H1 (cell line): ENCODE measurements around the gene NFIX. TPM values are rescaled to one million over a fixed set of nuclear protein-coding genes. Genes with fewer than 3 reads are reported as not detected.

Source experiments
- CTCF ChIA-PET: fragments of 300-600 bp; sonication (Branson Sonifier 250); formaldehyde crosslinking; loops from one replicate; lab custom pipeline; 2021; ENCODE audit not compliant: partially characterized antibody; lab: Charles Lee
- POLR2A ChIA-PET: fragments of 300-600 bp; sonication (Branson Sonifier 250); formaldehyde crosslinking; loops from one replicate; lab custom pipeline; 2021; ENCODE audit warnings: inconsistent platforms; ENCODE audit not compliant: partially characterized antibody; lab: Charles Lee
- DNase-seq, 2 experiments: peaks; one replicate each; pipeline versions ENCODE4 v3.0.0 to v3.0.0-alpha.2; 2010 to 2022; ENCODE audit warnings: low spot score in 2 of 2, low read depth in 1 of 2, mixed read lengths in 1 of 2
- FAIRE-seq: peaks from 2 replicates; lab custom pipeline; 2011; peaks lifted over from hg19 to GRCh38; lab: Jason Lieb, UNC
- H2AFZ ChIP-seq: 2 replicates; pipeline ENCODE4 v1.8.1; 2012; ENCODE audit warnings: low read length, inconsistent platforms
- H2AK5ac ChIP-seq: 2 replicates; pipeline ENCODE4 v1.6.1; 2013; ENCODE audit warnings: low read depth, low read length
- H2BK120ac ChIP-seq: replicated peaks from 2 replicates; pipeline ENCODE3; 2013; ENCODE audit warnings: low read depth, low read length, inconsistent platforms
- H2BK12ac ChIP-seq: 2 replicates; pipeline ENCODE4 v1.6.1; 2013; ENCODE audit warnings: low read depth, low read length
- H2BK15ac ChIP-seq: 2 replicates; pipeline ENCODE4 v1.6.1; 2013; ENCODE audit warnings: low read length
- H2BK20ac ChIP-seq: 2 replicates; pipeline ENCODE4 v1.6.1; 2013; ENCODE audit warnings: low read length
- H2BK5ac ChIP-seq: 2 replicates; pipeline ENCODE4 v1.6.1; 2013; ENCODE audit warnings: low read depth, low read length
- H3K14ac ChIP-seq: 2 replicates; pipeline ENCODE4 v1.6.1; 2013; ENCODE audit warnings: inconsistent platforms; ENCODE audit not compliant: insufficient read length
- H3K18ac ChIP-seq: 2 replicates; pipeline ENCODE4 v1.6.1; 2013; ENCODE audit warnings: low read length; ENCODE audit errors: extremely low read depth
- H3K23ac ChIP-seq: 2 replicates; pipeline ENCODE4 v1.6.1; 2013; ENCODE audit warnings: inconsistent platforms; ENCODE audit not compliant: insufficient read length
- H3K23me2 ChIP-seq: 2 replicates; pipeline ENCODE4 v1.6.1; 2013; ENCODE audit warnings: low read depth, low read length
- H3K27ac ChIP-seq: 2 replicates; pipeline ENCODE4 v1.6.1; 2011; ENCODE audit warnings: low read depth, low read length, inconsistent platforms
- H3K27me3 ChIP-seq, 4 experiments: replicated peaks in 1 of 4; 1 replicate in 1 of 4; 2 replicates in 3 of 4; pipeline versions ENCODE4 v1.6.1 to v1.8.1; 2011 to 2013; ENCODE audit warnings: low read length in 3 of 4, mild to moderate bottlenecking in 3 of 4, inconsistent platforms in 2 of 4, mixed read lengths in 2 of 4, moderate library complexity in 1 of 4; ENCODE audit not compliant: control insufficient read depth in 3 of 4, insufficient read depth in 3 of 4; ENCODE audit errors: extremely low read depth in 1 of 4
- H3K36me3 ChIP-seq, 4 experiments: 2 replicates each; pipeline versions ENCODE4 v1.6.1 to v1.8.1; 2011 to 2013; ENCODE audit warnings: mild to moderate bottlenecking in 4 of 4, low read length in 3 of 4, moderate library complexity in 2 of 4, control low read depth in 1 of 4, inconsistent platforms in 1 of 4; ENCODE audit not compliant: insufficient read depth in 4 of 4, control insufficient read depth in 2 of 4
- H3K4ac ChIP-seq: replicated peaks from 2 replicates; pipeline ENCODE3; 2013; ENCODE audit warnings: low read length, low read depth, mixed read lengths, inconsistent platforms; ENCODE audit not compliant: insufficient read length
- H3K4me1 ChIP-seq, 4 experiments: replicated peaks in 1 of 4; 1 replicate in 1 of 4; 2 replicates in 3 of 4; pipeline versions ENCODE4 v1.6.1 to v1.8.1; 2011 to 2013; ENCODE audit warnings: low read length in 3 of 4, inconsistent platforms in 2 of 4, mixed read lengths in 1 of 4; ENCODE audit not compliant: insufficient read depth in 4 of 4, control insufficient read depth in 3 of 4
- H3K4me2 ChIP-seq, 2 experiments: 2 replicates each; pipeline versions ENCODE4 v1.6.1 to v1.8.1; 2011 to 2013; ENCODE audit warnings: low read depth in 2 of 2, low read length in 2 of 2, control low read depth in 1 of 2, inconsistent platforms in 1 of 2, mild to moderate bottlenecking in 1 of 2; ENCODE audit not compliant: insufficient read depth in 1 of 2
- H3K4me3 ChIP-seq, 4 experiments: fragments of 200-600, 300-600 bp in 1 of 4; sonication (generic), shearing (Covaris generic), sonication (Bioruptor Twin) in 1 of 4; 2 replicates each; pipeline versions ENCODE4 v1.5.1 to v1.8.1; 2011 to 2016; ENCODE audit warnings: low read length in 4 of 4, low read depth in 3 of 4, control low read depth in 2 of 4, inconsistent platforms in 2 of 4, mild to moderate bottlenecking in 2 of 4, mixed read lengths in 1 of 4, moderate library complexity in 1 of 4; ENCODE audit not compliant: insufficient read depth in 2 of 4; ENCODE audit errors: extremely low read depth in 1 of 4
- H3K56ac ChIP-seq: replicated peaks from 2 replicates; pipeline ENCODE3; 2013; ENCODE audit warnings: low read depth, mild to moderate bottlenecking, mixed read lengths, low read length, inconsistent platforms; ENCODE audit not compliant: insufficient read length
- H3K79me1 ChIP-seq: 2 replicates; pipeline ENCODE4 v1.6.1; 2013; ENCODE audit warnings: low read depth, low read length, control low read depth
- H3K79me2 ChIP-seq, 2 experiments: 2 replicates each; pipeline versions ENCODE4 v1.6.1 to v1.8.1; 2012 to 2013; ENCODE audit warnings: low read length in 2 of 2, mild to moderate bottlenecking in 2 of 2, inconsistent platforms in 1 of 2; ENCODE audit not compliant: insufficient read depth in 2 of 2, control insufficient read depth in 1 of 2
- H3K9ac ChIP-seq, 4 experiments: replicated peaks in 1 of 4; 1 replicate in 1 of 4; 2 replicates in 3 of 4; pipeline versions ENCODE4 v1.6.1 to v1.8.1; 2011 to 2013; ENCODE audit warnings: low read depth in 3 of 4, low read length in 3 of 4, control low read depth in 2 of 4, mild to moderate bottlenecking in 2 of 4, moderate library complexity in 2 of 4, inconsistent platforms in 1 of 4; ENCODE audit errors: extremely low read depth in 1 of 4
- H3K9me3 ChIP-seq, 2 experiments: 2 replicates each; pipeline versions ENCODE4 v1.6.1 to v1.8.1; 2012 to 2013; ENCODE audit warnings: mild to moderate bottlenecking in 2 of 2, moderate library complexity in 2 of 2, control low read depth in 1 of 2, inconsistent platforms in 1 of 2, low read depth in 1 of 2, low read length in 1 of 2, mixed read lengths in 1 of 2; ENCODE audit not compliant: insufficient read depth in 2 of 2
- H4K20me1 ChIP-seq, 2 experiments: replicated peaks in 1 of 2; 2 replicates each; pipeline versions ENCODE3 to v1.8.1; 2011 to 2013; ENCODE audit warnings: inconsistent platforms in 2 of 2, low read length in 2 of 2, mild to moderate bottlenecking in 1 of 2; ENCODE audit not compliant: insufficient read depth in 2 of 2, control insufficient read depth in 1 of 2
- H4K5ac ChIP-seq: 2 replicates; pipeline ENCODE4 v1.6.1; 2013; ENCODE audit warnings: low read length, low read depth, mixed read lengths, inconsistent platforms; ENCODE audit not compliant: insufficient read length
- H4K8ac ChIP-seq: 2 replicates; pipeline ENCODE4 v1.8.0; 2013; ENCODE audit warnings: mild to moderate bottlenecking, moderate library complexity, low read length, inconsistent platforms; ENCODE audit not compliant: insufficient read depth; ENCODE audit errors: extremely low read depth
- H4K91ac ChIP-seq: replicated peaks from 2 replicates; pipeline ENCODE3; 2013; ENCODE audit warnings: low read length, mixed read lengths, inconsistent platforms; ENCODE audit not compliant: insufficient read length
- CREB1 ChIP-seq: IDR thresholded peaks from 2 replicates; pipeline ENCODE4 v1.6.1; 2012; ENCODE audit warnings: inconsistent platforms
- FOSL1 ChIP-seq: IDR thresholded peaks from 2 replicates; pipeline ENCODE4 v1.6.1; 2011; ENCODE audit warnings: mild to moderate bottlenecking, low read depth, low read length, moderate library complexity; ENCODE audit not compliant: insufficient read depth
- NANOG ChIP-seq: IDR thresholded peaks from 2 replicates; pipeline ENCODE4 v1.6.1; 2011; ENCODE audit warnings: low read length, low read depth, mild to moderate bottlenecking, inconsistent platforms; ENCODE audit not compliant: insufficient read depth, poor library complexity, severe bottlenecking
- SUZ12 ChIP-seq: fragments of 200-600 bp; sonication (generic); IDR thresholded peaks from 2 replicates; pipeline ENCODE4 v1.6.1; 2012; ENCODE audit warnings: mild to moderate bottlenecking, inconsistent platforms, low read length, moderate library complexity, mixed read lengths
- WGBS, 2 experiments: shearing (Covaris generic) in 1 of 2; methylation state at CpG; one replicate each; pipeline versions ENCODE4 v1.1.6 to v1.1.7; 2013 to 2015; ENCODE audit warnings: low lambda C conversion rate in 2 of 2, mixed read lengths in 2 of 2, inconsistent platforms in 1 of 2, low coverage in 1 of 2, missing lambda C conversion rate in 1 of 2; ENCODE audit not compliant: insufficient replicate concordance in 2 of 2, insufficient coverage in 1 of 2, insufficient read length in 1 of 2; ENCODE audit errors: extremely low coverage in 1 of 2, missing lambda C conversion rate in 1 of 2; 5-methylcytosine and 5-hydroxymethylcytosine counted together
- polyA plus RNA-seq, 7 experiments: library from polyadenylated mRNA; depleted of rRNA in 3 of 7; stranded (reverse) in 5 of 7; unstranded in 2 of 7; fragments of >200 nt in 5 of 7; fragments of 200-250 nt in 2 of 7; gene quantifications; 1 replicate in 5 of 7; 2 replicates in 1 of 7; 4 replicates in 1 of 7; pipeline versions ENCODE4 v1.2.1 to v1.2.3, GENCODE V29; 2011 to 2013; ENCODE audit warnings: missing spikeins in 2 of 7, mixed read lengths in 2 of 7
- total RNA-seq: library from RNA; stranded (reverse); fragmentation: NEBNext Ultra II Directional; extraction: Animal tissue kit (Norgen Biotek cat#: 25700); gene quantifications from 2 replicates; pipeline ENCODE4 v1.2.1, GENCODE V29; 2021

NFIX gene
- total and polyA plus RNA-seq, 2 of the 8 experiments (the other 6 are each of a cell fraction or from before 2014, with no cell fraction given): 0.03 to 0.20 TPM

DNA sequence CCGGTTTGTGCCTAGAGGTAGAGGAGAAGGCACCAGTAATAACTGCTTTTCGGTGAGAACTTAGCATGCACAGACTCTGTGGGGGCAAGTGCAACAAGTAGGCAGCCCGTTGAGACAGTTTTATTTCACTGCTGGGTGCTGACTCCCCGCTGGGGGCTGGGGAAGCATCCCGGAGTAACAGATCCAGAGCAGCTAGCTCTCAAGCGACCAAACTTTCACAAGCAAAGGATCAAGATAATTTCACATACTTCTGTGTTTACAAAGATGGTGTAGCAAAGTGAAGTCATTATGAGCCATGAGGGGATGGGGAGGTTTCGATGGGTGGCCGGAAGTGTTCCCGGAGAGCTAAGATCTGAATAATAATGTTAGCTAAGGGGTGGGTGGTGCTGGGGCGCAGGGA lies 125.5 kb downstream of the NFIX start:
- TF ChIP-seq NANOG: peak; percentile 68
- TF ChIP-seq FOSL1: no peak
- TF ChIP-seq CREB1: no peak
- no peak for TF ChIP-seq SUZ12
- Histone ChIP-seq H3K4ac (no peak overlapping the region), H4K91ac (no peak overlapping the region), H3K36me3 (peaks cover 0 to 11% (median 6%) of the 10 kb centered on the region in 4 experiments; a peak in 4 of 8 replicates), H3K14ac (no peak overlapping the region), H3K79me1 (peaks cover 42% of the 10 kb centered on the region), H4K5ac (no peak overlapping the region), H3K4me2 (peak overlapping the region; percentile 70 to 81), H2BK20ac (0 out of 2 replicates have a peak overlapping the region, but pooled peaks have one; percentile 72), H3K27me3 (no peaks in the 10 kb centered on the region), H4K20me1 (peaks cover 51 to 53% of the 10 kb centered on the region in 2 experiments), H3K23me2 (peaks cover 7% of the 10 kb centered on the region; the same call in 1 of the 2 replicates), H2AK5ac (peak overlapping the region; percentile 28; the same call in 1 of the 2 replicates), H3K23ac (no peak overlapping the region), H3K27ac (no peak overlapping the region), H3K9me3 (no peaks in the 10 kb centered on the region), H3K18ac (no peak overlapping the region), H2AFZ (no peak overlapping the region), H3K4me1 (peaks cover 14 to 36% (median 26%) of the 10 kb centered on the region in 4 experiments), H2BK15ac (no peak overlapping the region), H3K56ac (no peak overlapping the region), H2BK120ac (no peak overlapping the region), H4K8ac (no peak overlapping the region), H3K79me2 (peaks cover 53 to 78% of the 10 kb centered on the region in 2 experiments), H3K9ac (peak overlapping the region in 1 of 4 experiments; percentile 34; a peak in 3 of 7 replicates), H2BK5ac (peak overlapping the region; percentile 92), H2BK12ac (peak overlapping the region; percentile 97), H3K4me3 (peak overlapping the region in 3 of 4 experiments; percentile 31 to 100 (median 32); a peak in 5 of 8 replicates)
- FAIRE-seq (no peak), DNase-seq (no peak)
- POLR2A ChIA-PET: interaction anchor here (0.6 to 19.5 kb wide), 13 partner anchors 12 to 242 kb away, joined by 3 to 228 read pairs (median 4); partner anchors contain the start of genes IER2, LYL1 and STX10
- 67% methylated on average over 10 of the region's 10 CpGs; no CpG with 5 or more reads in 1 of the 2 experiments for WGBS, 2 experiments
- CTCF ChIA-PET: interaction anchor here (0.9 to 2.8 kb wide), 6 partner anchors 8 to 155 kb away, joined by 3 to 7 read pairs (median 4); no protein-coding TSS in a partner anchor
